ENCODE results near the gene PLXNA3.

GRCh38 chrX:154420402-154420756 lies 37.7 kb upstream of the PLXNA3 start:
- TF ChIP-seq NBN (IDR thresholded peaks at IDR 0.05) (no peak), CTCF (IDR thresholded peaks at IDR 0.05 in 2 of 3, conservative IDR thresholded peaks at IDR 0.05 in 1 of 3; ENCODE audit: control insufficient read depth in 2 of 3, extremely low read depth in 1 of 3, insufficient read depth in 1 of 3, low read depth in 3 of 3, low read length in 3 of 3) (no peak), SIX5 (IDR thresholded peaks at IDR 0.05; ENCODE audit: low read depth, low read length, severe bottlenecking) (no peak), MTA3 (IDR thresholded peaks at IDR 0.05; ENCODE audit: borderline replicate concordance, low read length) (no peak), SP1 (IDR thresholded peaks at IDR 0.05; ENCODE audit: low read depth, low read length) (no peak)
